ENCODE measurements around the gene FAM185A.

The FAM185A gene

DNA sequence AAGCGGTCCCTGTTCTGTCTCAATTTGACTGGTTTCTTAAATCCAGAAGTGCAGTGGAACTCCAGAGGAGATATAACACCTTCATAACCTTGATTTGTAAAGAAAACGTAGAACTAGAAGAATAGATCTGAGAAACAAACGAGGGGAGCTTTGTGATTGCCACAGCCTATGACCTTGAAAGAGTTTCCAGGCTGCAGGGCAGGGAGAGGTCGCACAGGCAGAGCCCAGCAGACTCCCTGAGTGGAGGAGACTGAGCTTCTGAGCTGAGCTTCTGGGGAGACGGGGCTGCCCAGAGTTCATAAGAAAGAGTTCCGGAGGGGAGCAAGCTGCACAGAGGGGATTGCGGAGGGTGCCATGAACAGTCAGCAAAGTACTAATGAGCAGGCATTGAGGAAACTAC lies 57.8 kb downstream of the FAM185A start:
- no peak for DNase-seq (ENCODE audit: low read depth in 2 of 2)
- H3K4me3 ChIP-seq (replicated peaks in 1 of 2; ENCODE audit: low read depth in 2 of 2, low read length in 2 of 2), result no peak overlapping the region
- no peak for TF ChIP-seq CTCF (IDR thresholded peaks at IDR 0.05; ENCODE audit: low read depth, low read length)

DNA sequence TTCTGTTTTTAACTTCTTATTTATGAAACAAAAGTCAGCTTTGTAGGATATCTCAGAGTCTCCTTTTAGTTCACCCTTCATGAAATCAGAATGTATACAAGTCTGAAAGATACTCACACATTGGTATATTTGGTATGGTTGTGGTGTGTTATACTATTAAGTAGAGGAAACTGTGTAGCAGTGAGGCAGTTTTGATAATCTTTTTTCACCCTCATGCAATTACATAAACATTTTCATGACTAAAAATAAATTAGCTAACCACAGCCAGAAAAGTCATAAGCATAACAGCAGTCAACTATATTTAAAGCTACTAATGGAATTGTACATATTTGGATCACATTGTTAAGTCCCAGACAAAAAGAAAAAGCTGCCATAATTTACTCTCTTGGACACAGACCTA lies 62.1 kb downstream of the FAM185A start:
- no peak for TF ChIP-seq CTCF (IDR thresholded peaks at IDR 0.05; ENCODE audit: low read depth, low read length)
- no peak for DNase-seq (ENCODE audit: low read depth in 2 of 2)
- H3K4me3 ChIP-seq (replicated peaks in 1 of 2; ENCODE audit: low read depth in 2 of 2, low read length in 2 of 2), result no peak overlapping the region

DNA sequence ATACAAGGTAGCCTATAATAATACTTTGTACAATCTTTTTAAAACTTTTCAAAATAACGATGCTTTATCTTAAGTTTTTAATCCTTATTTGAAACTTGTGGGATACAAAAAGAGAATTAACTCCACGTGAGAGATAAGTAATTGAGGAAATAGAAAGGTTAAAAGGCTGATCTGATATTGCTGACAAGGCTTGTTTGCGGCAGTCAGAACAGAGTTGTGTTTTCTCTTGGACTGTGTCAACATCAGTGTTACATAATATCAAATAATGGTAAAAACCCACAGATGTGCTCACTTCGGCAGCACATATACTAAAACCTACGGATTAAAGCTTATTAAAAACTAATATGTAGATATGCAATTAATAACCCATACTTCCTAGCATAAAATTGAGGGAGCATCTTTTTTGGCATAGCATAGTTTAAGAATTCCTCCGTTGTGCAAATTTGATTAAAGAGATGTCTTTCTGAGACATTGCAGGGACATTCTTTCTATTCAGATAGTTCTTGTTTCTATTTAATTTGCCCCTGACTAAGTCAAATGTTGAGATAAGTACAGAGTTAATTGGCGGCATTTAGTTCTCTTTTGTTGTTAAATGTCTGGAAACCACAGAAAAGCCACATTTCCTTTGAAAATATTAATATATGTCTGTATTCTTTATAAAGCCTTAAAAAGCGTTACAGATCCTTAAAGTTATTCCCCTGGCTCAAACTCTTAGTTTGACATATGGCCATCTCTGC lies 63.3 kb downstream of the FAM185A start:
- no peak overlapping the region for H3K4me3 ChIP-seq (replicated peaks in 1 of 2; ENCODE audit: low read depth in 2 of 2, low read length in 2 of 2)
- no peak for TF ChIP-seq CTCF (IDR thresholded peaks at IDR 0.05; ENCODE audit: low read depth, low read length)
- DNase-seq (ENCODE audit: low read depth in 2 of 2), result no peak

DNA sequence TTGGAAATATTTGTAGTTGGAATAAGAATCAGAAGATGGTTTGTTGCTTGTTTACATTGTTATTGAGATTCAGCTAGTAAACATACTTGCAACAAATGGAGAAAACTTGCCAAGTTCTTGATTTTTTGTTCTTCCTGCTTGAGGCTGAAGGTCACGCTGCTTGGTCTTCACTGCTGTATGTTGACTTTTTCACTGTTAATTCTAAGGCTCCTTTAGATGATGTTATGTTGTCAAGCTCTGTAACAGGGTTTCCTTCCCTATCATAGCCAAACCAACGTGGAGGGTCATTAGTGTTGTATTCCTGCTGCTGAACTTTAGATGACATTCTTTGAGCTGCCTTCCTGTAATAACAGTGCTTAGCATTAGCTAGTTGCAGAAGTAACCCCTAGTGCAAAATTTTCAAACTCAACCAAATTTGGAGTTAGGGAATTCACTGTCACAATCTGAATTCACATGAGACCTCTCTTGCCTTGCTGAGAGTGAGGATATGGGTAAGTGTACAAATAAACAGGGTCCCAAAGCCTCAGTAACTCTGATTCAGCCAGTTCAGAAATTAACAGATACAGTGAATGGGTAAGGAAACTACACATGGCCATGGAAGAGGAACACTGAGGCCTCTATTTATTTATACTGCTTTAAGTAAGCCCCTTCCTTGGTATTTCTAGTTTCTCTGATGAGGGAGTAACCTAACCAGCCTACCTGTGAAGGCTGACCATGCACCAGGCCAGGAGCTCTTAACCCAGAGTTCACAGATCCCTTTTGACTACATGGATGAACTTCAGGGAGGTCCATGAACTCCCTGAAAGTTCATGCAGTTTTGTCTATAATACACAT lies 64.6 kb downstream of the FAM185A start:
- no peak for TF ChIP-seq CTCF (IDR thresholded peaks at IDR 0.05; ENCODE audit: low read depth, low read length)
- DNase-seq (ENCODE audit: low read depth in 2 of 2), result no peak
- H3K4me3 ChIP-seq (replicated peaks in 1 of 2; ENCODE audit: low read depth in 2 of 2, low read length in 2 of 2), result no peak overlapping the region

DNA sequence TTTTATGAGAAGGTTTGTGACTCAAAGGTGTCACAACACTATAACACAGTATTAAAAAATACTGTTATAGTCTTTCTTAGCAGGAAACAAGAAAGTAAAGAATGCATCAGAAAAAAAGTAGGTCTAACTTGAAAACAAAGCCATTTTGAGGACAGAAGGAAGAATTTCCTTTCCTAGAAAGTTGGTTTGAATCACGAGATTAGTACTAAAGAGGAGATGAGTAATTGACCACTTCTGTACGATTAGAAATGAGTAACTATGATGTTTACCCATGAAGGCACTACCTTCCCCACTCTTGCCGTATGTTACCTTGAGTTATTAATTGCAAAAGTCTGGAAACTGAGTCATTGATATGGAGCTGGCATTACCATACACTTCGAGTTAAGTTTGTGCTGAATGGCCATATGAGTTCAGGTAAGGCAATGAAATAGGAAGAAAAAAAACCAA lies 65.2 kb downstream of the FAM185A start:
- no peak overlapping the region for H3K4me3 ChIP-seq (replicated peaks in 1 of 2; ENCODE audit: low read depth in 2 of 2, low read length in 2 of 2)
- TF ChIP-seq CTCF (IDR thresholded peaks at IDR 0.05; ENCODE audit: low read depth, low read length), result no peak
- peak; percentile 52 to 79 for DNase-seq (ENCODE audit: low read depth in 2 of 2)

DNA sequence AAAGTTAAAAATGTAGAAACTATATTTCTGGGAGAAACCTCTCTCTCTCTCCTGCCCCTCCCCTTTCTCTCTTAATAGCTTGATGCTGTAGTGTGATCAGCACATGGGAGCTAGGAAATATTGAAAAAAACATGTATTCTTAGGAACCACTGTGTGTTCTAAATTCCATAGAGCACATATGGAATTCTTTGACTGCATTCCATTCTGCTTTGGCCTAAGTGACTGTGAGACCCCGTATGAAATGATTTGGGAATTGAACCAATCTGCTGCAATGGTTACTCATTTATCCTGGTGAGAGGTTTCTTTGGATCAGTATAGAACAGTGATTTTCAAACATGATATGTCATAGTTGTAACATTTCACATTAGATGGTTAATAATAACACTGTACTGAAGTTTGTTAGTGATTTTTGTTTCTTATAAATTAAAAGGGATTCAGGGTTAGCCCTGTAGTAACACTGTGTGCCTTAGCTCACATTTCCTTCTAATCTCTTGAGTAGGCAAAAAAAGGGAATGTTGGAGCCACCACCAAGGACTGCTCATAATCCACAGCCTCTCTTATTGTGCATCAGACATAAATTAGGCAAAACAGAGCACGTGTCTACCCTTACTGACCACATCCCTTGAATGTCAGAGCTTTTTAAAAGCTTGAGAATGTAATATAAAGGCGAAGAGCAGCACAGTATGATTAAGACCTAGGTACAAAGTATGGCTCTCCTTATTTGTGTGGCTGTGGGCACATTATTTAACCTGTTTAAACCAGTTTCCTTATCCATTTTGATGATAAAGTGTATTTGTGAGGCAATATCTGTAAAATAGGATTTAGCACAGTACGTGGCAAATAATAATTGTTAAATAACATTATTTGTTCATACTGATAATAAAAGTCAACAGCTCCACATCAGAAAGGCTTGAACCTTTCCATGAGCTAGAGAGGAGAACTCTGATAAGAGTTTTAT lies 69.1 kb downstream of the FAM185A start:
- no peak for TF ChIP-seq CTCF (IDR thresholded peaks at IDR 0.05; ENCODE audit: low read depth, low read length)
- H3K4me3 ChIP-seq (replicated peaks in 1 of 2; ENCODE audit: low read depth in 2 of 2, low read length in 2 of 2), result no peak overlapping the region
- no peak for DNase-seq (ENCODE audit: low read depth in 2 of 2)

All from cardiac fibroblast (primary cell).